Activated CD4-positive, alpha-beta T cell treated with anti-CD3 and anti-CD28 coated beads for 48 hours (primary cell): ENCODE measurements around the gene TGFBR1.
A peak's percentile ranks its signal among the peaks of the same experiment; 100 is the strongest.

Experiments
- DNase-seq: peaks from one replicate; pipeline ENCODE4 v3.0.0-alpha.2; 2020

TGFBR1 gene

DNA sequence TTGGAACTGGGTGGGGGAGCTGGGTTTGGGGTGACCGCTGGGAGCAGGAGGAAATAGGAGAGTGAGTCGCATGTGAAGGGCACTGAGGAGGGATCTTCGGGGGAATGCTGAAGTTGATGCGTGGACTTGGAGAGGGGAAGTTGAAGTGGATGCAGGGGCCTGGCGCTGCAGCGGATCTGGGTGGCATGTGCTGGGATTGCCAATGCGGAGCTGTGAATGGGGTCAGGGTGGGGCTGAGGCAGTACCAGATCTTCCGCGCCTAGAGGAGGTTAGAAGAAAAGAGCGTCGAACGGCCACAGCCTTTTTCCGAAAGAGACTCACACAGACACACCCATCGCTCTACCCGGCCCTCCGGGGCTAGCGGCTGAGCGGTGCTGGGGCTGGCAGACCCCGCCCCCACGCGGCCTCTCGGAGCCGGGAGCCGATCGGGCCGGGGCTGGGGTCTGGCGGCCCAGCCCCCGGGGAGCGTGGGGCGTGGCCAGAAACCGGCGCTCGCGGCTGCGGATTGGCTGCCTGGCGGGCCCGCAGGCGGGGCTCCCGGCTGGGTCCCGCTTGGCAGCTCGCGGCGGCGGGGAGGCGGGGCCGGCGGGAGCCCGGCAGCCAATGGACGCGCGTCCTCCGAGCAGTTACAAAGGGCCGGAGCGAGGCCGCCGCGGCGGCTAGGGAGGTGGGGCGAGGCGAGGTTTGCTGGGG, at the start of gene TGFBR1:
Gene TGFBR1 (plus strand): TSS at position 655 of the 693 bp plus-strand sequence. CDS start 93 bp downstream, outside the sequence.
- peak; percentile 92 for DNase-seq

DNA sequence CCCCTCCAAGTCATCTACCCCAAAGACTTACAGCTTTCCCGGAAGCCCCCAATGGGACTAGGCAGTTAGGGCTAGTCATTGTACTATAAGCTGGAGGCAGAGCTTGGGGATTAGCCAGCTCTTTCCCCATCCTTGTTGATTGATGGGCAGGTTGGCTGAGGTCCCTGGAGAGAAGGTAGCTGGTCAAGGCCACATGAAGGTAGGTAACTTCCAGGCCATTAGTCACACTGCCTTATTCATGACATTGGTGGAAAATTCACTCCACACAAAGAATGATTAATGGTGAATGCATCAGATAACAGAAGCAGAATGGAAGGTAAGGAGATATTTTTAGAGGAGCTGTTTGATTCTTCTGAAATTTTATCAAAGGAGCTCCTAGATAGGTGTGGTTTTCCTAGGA, 49.5 kb upstream of the TGFBR1 start:
- no peak for DNase-seq

- DNase-seq, result no peak
Measured at GRCh38 chr9:99056186-99056585, 48.7 kb upstream of the TGFBR1 start.

GRCh38 chr9:99056886-99057664, 47.8 kb upstream of the TGFBR1 start:
- peak; percentile 36 for DNase-seq

DNA sequence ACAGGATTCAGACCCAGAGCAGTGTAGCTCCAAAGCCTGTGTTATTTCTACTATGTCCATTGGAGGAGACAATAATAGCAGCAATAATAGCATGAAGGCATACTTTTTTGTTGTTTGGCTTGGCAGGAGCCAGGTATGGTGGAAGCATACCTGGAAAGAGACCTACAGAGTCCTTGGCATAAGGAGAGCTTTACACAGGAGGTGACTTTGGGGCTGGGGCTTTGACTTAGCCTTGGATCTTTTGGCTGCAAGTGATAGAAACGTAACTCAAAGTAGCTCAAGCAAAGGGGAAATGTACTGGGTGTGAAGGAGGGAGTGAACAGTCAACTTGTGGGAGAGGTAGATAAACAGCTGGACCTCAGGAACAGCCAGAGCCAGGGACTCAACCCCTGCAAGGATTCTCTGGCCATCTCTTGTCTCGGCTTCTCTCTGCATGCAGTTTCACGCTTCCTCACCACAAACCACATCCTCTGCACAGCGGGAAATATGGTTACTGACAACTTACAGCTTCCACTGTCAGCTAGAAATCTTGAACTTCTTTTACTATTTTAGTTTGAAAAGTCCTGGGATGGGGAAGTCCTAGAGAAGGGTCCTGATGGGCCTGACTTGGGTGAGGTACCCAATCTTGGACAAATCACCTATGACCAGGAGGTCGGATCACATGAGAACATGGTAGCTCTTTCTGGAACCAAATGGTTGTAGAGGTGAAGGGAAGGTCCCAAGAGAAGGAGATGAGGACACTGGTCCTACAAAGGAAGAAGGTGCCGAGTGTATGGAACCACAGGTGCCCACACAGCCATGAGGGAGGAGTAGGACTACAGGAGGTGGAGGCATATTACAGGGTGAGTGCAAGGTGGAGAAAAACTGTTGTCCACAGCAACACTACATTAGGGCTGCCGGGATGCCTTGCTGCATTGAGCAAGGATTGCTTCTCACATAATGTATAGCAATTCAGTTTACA, 47.0 kb upstream of the TGFBR1 start:
- DNase-seq, result peak; percentile 76

GRCh38 chr9:99058964-99059921, 45.7 kb upstream of the TGFBR1 start:
- DNase-seq, result no peak

GRCh38 chr9:99060621-99061020, 44.3 kb upstream of the TGFBR1 start:
- no peak for DNase-seq

DNA sequence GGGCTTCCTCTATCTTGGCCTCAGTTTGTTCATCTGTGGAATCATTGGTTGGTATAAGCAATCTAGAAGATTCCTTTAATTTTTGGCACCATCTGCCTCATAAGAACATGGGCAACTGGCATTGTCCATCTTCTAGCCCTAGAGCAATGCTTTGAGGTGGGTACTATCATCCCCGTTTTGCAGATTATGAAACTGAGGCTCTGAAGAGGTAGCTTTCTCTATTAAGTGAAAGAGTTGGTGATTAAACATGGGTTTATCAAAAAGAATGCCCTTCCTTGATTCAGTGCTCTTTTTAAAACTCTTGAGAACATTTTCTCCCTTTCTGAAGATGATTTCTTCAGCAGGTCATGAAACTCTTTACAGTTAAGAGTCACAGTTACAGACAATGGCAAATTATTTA, 42.4 kb upstream of the TGFBR1 start:
- no peak for DNase-seq

- DNase-seq, result no peak
Measured at GRCh38 chr9:99063522-99063921, 41.4 kb upstream of the TGFBR1 start.

- DNase-seq, result no peak
Measured at GRCh38 chr9:99066571-99066970, 38.3 kb upstream of the TGFBR1 start.

GRCh38 chr9:99069075-99069474, 35.8 kb upstream of the TGFBR1 start:
- DNase-seq, result no peak

DNA sequence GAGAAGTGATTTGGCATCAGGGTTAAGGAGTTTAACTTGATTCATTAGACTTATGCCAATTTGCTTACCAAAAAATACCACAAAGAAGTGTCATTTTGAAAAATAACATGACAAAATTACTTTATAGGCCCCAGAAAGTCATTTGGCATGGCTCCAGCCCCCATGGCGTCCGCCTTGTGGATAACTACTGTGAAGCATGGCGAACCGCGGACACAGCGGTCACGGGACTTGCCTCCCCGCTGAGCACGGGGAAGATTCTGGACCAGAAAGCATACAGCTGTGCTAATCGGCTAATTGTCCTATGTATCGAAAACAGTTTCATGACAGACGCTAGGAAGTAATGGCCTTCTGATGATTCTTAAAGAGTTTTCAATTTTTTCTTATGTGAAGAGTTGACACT, 35.4 kb upstream of the TGFBR1 start:
- no peak for DNase-seq

DNA sequence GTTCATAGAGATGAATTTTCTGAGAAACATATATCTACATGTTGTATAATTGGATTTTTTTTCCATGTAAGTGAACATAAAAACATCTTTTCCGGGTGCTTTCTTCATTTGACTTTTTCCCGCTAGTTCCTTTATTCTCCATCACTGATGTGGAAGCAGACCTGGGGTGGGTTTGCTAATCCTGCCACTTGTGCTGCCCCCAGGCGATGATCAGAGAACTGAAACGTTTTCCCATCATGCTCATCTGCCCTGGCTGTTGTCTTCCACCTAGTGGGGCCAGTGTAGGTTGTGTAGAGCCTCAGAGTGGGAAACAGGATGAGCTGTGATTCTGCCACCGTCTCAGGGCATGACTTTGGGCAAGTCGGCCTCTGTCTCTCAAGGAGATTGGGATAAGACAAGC, 34.2 kb upstream of the TGFBR1 start:
- no peak for DNase-seq

DNA sequence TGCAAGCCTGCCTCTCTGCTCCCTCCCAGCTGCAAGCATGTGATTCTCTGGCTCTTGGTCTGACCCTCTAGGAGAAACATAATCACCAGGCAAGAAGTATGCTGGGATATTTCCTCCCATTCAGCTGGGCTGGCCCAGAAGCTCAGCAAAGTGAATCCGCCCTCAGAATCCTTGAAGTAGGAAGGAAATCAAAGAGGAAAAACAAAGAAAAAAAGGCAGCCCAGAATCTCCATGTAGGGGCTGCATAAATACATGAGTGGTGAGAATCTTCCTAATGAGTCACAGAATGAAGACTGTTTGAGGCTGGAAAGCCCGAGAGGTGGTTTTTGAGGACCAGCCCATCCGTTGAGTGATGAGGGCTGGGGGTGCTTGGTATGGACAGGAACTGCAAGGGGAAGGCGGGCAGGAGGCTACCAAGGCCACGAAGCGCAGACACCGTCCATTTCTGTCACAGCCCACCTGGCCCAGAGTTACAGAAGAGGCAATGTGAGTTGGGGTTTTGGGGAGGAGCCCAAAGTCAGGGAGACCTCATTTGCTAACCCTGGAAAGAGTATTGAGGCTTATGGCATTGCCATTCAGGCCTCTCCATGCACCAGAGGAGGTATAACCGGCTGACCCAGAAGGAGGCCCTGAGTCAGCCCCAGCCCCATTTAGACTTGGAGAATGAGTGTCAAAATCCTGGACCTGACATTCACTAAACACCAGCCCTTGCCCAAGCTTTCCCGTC, 33.4 kb upstream of the TGFBR1 start:
- DNase-seq, result no peak

DNA sequence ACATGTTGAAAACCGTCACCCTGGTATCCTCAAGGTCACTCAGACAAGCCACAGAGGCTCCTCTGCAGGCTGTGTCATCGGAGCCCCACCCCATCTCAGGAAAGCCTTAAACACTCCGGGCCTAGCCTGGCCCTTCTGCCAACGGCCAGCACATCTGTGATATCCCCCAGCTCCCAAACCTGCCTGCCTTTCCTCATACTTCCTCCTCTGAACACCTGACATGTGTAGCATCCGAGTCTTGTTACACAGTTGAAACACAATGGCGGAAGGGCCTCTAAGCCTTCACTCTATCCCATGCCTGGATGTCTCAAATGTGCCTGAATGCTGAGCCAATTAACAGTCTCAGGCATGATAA, 32.9 kb upstream of the TGFBR1 start:
- DNase-seq, result no peak

DNA sequence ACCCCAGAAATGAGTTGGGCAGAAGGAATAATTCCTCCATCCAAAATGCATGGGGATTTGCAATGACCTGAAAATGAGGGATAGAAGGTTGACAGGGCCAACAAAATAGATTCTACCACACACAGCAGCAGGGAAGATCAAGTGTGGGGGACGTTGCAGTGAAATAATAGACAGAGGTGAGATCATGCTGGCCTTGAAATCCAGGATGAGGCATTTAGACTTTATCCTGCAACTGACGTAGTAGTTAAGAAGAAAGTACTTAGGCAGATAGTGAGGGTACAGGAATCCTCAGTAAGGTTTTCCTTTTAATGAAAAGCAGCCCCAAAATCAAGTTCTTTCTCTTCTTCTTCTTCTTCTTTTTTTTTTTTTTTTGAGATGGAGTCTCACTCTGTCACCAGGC, 31.6 kb upstream of the TGFBR1 start:
- DNase-seq, result no peak

GRCh38 chr9:99073985-99074901, 30.7 kb upstream of the TGFBR1 start:
- no peak for DNase-seq

DNA sequence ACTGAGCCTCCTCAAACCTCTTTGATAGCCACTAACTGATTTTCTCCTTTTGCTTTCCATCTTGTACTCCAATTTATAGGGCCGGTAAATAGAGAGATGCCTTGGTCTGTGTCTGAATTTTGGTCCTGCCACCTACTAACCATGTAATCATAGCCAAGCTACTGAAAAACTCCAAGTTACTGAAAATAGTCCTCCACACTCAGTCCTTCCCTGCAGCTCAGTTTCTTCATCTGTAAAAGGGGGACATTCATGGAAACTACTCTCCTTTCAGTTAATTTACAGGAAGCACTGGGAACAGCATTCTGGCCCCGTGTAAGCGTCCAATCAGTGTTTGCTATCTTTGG, 30.0 kb upstream of the TGFBR1 start:
- DNase-seq, result no peak

DNA sequence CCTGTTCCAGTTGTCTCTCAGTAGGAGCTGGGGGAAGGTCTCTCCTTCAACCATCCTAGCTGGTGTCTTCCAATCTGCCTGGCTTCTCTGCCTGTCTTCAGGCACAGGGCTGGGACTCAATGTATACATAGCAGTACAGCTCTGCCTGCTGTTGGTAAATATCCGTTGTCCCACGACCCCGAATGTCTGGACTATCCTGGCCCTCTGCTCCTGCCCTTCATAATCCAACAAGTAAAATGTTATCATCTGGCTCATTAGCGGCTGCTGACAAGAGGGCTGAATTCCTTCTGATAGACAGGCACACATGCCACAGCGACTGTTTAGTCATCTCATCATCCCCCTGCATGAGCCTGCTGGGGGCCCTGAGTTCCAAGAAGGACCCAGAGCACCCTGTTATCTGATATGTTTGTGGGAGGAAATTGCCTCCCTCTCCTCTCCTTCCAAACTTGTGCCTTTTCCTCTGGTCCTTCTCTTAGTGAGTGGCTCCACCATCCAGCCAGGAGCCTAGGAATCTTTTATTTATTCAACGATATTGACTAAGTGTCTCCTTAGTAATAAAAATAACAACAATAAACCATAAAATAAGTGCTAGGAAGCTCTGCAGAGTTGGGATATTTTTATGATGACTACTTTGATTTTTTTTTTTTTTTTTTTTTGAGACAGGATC, 29.5 kb upstream of the TGFBR1 start:
- no peak for DNase-seq

GRCh38 chr9:99076030-99076429, 28.9 kb upstream of the TGFBR1 start:
- DNase-seq, result no peak
